GM21529 (cell line): Measurements from ENCODE around the gene IKZF1.

Experiments used
- ATAC-seq: cut with Tn5 transposase; IDR thresholded peaks from one replicate; pipeline ENCODE4 v1.9.1; 2021; ENCODE audit not compliant: unreplicated experiment

IKZF1 gene

GRCh38 chr7:50282813-50283605 is 21.5 kb upstream of the IKZF1 start:
- no peak for ATAC-seq

GRCh38 chr7:50283731-50284130 is 20.8 kb upstream of the IKZF1 start:
- ATAC-seq, result no peak

DNA sequence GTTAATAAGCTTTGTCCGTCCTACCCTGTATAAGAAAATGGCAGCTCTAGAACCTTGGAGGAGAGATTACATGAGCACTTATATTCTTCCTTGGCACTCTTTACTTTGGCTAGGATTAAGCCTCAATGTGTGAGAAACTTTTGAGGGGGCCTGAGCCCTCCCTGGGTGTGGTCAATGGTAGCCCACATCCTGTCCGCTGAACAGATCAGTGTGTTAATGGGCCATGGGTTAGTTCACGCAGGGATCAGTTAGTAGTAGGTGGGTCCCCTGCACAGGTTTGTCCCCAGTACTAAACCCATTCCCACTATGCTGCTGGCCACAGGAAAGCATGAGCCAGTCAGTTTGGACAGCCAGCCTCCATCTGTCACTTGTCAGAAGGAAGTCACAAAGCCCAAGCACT is 20.2 kb upstream of the IKZF1 start:
- ATAC-seq, result no peak

DNA sequence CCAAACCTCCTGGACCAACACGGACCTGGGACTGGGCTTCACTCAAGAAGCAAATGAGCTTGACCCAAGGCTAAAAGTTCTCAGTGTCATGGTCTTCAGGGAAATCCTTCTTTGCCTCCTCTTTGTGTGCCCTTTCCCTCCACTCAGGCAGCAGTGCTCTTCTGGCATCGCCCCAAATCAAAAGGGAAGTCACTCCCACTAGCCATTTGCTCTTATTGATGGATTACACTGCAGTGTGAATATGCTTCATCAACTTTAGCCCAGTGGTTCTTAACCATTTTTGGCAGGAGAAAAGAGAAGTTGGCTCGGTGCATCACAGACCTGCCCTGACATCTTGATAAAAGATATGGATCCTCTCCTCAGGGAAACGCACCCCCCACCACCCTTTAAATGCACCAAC is 19.2 kb upstream of the IKZF1 start:
- no peak for ATAC-seq

DNA sequence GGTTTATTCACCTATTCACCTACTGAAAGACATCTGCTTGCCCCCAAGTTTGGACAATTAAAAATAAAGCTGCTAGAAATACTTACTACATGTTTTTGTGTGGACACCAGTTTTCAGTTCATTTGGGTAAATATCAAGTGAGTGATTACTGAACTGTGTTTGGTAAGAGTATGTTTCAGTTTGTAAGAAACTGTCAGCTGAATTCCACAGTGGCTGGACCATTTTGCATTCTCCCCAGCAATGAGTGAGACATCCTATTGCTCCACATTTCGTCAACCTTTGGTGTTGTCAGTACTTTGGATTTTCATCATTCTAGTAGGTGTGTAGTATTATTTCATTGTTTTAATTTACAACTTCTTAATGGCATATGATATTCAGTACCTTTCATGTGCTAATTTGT is 17.4 kb upstream of the IKZF1 start:
- ATAC-seq, result peak; percentile 36

DNA sequence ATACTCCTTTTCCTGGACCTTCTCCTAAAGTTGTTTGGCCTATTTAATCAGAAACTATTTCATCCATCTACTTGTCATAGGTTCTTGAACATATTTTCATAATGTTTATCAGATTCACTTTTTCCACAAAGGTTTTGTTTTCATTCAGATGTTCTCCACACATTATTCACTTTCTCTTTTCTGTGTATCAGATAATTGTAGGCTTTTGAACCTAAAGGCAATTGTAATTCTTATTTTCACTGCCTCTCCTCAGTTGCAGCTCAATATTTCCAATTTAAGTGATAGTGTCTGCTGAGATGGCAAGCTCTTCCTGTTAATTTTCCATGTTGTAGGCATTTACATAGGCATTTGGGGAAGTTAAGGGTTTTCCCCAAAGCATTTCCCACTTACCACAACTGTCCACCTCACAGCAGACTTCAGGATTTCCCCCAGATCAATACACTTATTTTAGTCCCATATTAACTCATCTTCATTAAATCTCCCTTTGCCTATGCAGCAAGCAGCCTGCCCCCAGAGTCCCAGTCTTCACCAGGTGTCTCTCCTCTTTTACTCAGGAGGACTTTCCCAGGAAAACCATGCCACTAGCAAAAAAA is 12.3 kb upstream of the IKZF1 start:
- ATAC-seq, result no peak

- ATAC-seq, result no peak
Measured at GRCh38 chr7:50292763-50293162, 11.8 kb upstream of the IKZF1 start.

GRCh38 chr7:50293509-50294179 is 10.9 kb upstream of the IKZF1 start:
- ATAC-seq, result peak; percentile 65

GRCh38 chr7:50295133-50295532 is 9.4 kb upstream of the IKZF1 start:
- ATAC-seq, result no peak

DNA sequence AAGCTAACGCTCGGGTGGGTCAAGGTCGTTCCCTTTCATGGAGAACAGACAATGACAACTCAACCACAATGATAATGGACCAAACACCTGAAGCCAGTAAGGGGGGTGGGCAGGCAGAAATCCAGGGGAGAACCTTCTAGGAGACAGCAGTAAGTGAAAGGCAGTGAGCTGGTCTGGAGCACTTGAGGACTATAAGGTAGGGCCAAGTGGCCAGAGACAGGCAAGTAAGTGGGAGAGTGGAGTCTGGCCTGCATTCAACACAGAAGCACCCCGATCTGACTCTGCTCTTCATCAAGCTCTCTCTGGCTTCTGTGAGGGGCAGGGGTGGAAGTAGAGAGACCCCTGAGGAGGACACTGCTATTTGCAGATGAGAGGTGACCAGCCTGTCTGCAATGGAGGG is 7.7 kb upstream of the IKZF1 start:
- no peak for ATAC-seq

DNA sequence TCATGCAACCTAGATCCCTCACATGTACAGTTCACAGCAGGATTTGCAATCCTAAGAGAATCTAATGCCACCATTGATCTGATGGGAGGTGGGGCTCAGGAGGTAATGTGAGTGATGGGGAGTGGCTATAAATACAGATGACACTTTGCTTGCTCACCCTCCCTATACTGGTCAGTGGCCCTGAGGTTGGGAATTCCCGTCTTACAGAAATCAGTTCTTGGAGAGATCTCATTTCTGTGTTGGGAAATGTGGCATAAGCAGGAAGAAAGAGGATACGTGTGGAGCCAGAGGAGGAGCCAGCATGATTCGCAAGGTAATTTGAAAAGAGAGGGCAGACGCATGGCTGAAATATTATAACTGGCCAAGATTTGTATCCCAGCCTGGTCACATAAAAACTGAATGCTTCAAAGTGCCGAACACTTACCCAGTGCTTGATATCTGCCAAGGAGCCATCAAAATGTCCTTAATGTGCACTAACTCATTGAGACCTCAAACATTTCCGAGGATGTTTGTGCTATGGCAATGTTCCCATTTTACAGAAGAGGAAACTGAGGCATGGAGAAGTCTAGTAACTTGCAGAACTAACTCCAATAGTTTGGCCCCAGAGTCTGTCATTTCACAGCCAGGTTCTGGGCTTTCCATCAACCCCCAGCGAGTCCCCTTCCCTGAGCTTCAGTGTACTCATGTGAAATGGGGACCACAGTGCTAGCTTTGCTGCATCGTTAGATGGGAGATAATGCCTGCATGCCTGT is 5.5 kb upstream of the IKZF1 start:
- no peak for ATAC-seq

DNA sequence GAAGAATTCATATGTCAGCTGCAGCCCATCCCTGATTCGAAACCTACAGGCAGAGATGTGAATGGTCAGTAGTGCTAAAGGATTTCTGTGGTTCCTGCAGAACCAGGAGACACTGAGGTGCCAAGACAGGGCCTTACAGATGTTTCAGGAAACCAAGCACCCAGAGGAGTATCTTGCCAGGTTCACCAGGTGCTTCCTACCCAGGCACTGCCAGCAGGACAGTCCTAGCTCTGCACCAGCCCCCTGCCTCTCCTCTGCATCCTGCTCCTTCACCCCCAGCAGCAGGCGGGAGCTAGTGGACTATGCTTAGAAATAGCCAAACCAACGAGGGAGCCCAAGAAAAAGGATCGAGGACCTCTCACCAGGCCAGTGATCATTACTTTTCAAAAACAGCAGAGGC is 4.2 kb upstream of the IKZF1 start:
- ATAC-seq, result no peak

DNA sequence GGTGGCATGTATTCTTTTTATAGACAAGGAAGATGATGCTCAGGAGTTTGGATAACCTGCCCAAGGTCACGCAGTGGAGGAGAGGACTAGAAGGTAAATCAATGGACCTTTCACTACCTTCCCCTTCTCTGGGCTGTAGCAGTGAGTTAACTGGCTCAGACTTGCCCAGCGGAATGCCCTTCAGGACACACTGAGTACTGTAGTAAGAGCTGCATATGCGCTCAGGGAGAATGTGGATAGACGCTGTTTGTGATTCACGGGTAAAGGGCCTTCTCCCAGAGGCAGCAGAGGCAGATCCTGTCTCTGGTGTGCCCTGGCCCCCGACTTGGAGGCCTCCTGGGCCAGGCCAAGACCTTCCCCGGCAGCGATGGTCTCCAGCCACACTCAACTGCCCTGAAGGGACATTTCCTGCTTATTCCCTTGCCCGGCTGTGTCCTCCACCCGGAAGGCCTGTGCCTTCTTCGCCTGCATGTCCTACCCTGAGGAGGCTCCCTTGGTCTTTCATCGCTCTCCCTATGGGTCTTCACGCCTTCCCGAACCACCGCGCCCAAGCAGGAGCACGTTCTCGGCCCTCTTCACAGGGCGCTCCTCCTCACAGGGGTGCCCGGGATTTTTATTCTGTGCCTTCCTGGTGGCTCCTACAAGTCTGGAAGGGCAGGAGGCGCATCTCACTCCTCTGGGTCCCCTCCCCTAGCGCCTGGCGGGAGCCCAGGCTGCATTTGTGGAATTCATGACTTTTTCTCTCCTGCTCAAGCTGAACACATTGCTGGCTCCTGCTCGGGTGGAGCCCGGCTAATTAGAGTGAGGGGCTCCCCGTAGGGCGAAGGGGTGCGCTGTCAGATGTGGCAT is 1.8 kb upstream of the IKZF1 start:
- no peak for ATAC-seq

DNA sequence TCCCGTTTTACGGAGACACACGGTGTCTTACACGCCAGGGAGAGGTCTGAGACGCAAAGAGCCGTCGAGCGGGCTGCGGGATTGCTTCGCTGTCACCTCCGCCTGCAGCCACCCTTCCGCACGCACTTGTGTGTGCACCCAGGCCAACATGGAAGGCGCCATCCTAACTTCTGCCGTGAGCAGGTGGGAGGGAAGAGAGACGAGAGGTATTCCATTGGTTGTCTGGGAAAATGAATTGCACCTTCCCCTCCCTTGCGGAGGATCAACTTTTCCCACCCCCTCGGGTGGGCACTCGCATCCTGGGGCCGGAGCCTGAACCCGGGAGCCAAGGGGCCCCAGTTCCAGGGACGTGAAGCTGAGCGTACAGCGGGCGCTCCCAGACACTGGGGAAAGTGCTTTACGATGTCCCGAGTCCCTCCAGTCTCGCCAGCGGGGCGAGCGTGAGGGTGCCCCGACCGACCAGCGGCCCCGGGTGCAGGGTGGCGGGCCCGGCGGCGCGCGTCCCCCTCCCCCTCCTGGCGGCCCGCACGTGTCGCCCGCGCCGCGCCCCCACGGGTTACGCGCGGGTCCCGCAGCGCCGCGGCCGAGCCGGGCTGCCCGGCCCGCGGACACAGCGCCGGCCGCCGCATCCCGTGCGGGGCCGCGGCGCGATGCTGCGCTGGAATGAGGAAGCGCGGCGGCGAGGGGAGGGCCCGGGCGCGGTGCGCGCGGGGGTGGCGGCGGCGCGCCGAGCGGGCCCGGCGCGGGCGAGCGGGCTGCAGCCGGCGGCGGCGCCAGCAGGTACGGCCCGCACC is 984 bp upstream of the IKZF1 start:
- peak; percentile 29 for ATAC-seq

GRCh38 chr7:50304911-50305582 is 531 bp downstream of the IKZF1 start:
- ATAC-seq, result peak; percentile 41

DNA sequence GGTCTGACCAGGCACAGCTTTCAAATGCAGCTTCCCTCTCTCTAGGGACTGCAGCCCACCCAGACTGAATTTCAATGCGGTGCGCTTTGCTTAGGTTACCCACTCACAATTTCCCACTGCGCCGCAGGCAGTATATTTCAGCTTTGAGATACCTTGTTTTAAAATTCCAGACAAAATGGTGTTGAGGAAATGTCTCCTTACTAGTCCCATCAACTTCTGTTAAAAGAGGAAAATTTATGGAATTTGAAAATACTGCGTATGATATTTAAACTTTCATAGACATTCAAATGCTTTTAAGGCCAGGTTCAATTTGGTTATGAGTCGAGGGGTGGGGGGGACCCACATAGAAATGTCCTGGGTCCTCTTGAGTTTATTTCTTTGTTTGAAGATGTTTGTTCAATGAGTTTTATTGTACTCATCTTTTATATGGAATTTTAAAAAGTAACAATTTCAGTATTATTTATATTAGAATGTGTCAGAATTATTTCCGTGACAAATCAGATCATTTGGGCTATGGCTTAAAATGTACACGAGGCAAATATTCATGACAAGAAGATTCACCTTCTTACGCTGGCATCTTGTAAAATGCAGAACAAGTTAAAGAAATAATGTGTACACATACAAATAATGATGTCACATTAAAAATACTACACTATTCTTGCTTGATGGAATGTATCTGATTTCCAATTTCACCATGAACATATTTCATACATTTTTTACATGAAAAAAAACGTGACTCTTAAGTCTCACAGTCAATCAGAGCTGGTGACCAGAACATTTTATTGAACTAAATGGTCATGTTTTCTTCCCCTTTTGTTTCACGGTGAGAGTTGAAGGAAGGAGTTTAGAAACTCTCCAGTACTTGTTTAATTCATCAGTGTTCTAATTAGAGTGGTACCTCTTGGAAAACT is 1.3 kb downstream of the IKZF1 start:
- no peak for ATAC-seq

DNA sequence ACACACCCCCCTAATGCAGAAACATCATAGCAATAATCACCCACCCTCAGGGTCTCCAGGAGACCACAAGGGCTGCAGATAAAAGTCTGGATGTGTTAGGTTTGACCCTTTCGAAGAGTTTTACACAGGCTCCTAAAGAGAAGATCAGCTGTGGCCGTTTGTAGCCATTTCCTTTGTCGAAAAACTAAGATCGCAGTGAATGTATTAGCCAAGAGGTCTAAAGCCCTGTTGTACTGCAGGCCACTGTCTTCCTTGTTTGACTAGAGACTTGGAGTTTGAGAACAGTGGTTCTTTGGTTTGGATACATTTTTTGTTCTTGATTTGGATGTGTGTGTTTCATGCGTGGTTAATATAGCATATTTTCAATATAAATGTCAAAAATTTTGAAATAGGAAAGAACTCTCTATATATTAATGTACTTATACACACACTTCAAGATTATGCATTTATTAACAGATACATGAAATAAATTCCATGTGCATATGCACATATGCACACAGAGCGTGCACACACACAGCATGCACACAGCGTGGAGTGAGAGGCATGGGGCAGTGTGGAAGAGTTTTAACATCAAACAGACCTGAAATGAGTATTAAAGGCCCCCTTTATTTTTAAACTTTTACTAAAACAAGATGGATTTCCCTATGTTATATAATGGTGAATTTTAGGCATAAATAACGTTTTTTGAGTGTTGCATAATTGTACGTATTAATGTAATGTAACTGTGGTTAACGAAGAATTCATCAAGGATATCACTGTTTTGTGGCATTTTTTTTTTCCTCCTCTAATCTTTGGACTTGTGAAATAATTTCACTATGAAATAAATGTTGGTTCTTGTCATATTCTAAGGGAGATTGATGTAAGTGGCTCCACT is 2.2 kb downstream of the IKZF1 start:
- no peak for ATAC-seq
